SK-N-MC (cell line): ENCODE results near the gene IP6K2.

ENCODE experiments used
- EZH2 ChIP-seq: fragments of 200-600 bp; sonication (generic); IDR thresholded peaks from one replicate; pipeline ENCODE4 v1.6.1; 2017; ENCODE audit warnings: antibody characterized with exemption
- FOXP2 ChIP-seq: optimal IDR thresholded peaks from 2 replicates; pipeline ENCODE3; 2011; ENCODE audit warnings: mild to moderate bottlenecking, moderate library complexity; ENCODE audit not compliant: insufficient read depth; ENCODE audit errors: extremely low read length, control extremely low read depth
- POLR2AphosphoS5 ChIP-seq: IDR thresholded peaks from 2 replicates; pipeline ENCODE4 v1.6.1; 2012; ENCODE audit warnings: mild to moderate bottlenecking, low read depth, low read length, borderline replicate concordance

- TF ChIP-seq EZH2 (no peak), POLR2AphosphoS5 (no peak), FOXP2 (no peak)
Measured at GRCh38 chr3:48696156-48696555, 20.9 kb downstream of the IP6K2 start.
